T-helper 1 cell treated with Interleukin-12 subunit alpha and Interleukin-12 subunit beta and Interleukin-4 antibody, amounts not matched to agents 30 μg/mL and 1 μg/mL, for 36 hours (primary cell): ENCODE results near the gene OCA2.

Source experiments
- H3K27ac Mint-ChIP-seq: one replicate; pipeline ENCODE4 v1.8.0; 2021; ENCODE audit warnings: mild to moderate bottlenecking, mixed read lengths
- H3K27me3 Mint-ChIP-seq: one replicate; pipeline ENCODE4 v1.8.0; 2021; ENCODE audit warnings: low read depth, mixed read lengths
- H3K36me3 Mint-ChIP-seq: one replicate; pipeline ENCODE4 v1.8.0; 2021; ENCODE audit warnings: low read depth, mixed read lengths
- H3K4me1 Mint-ChIP-seq: one replicate; pipeline ENCODE4 v1.8.0; 2021; ENCODE audit warnings: low read depth, mixed read lengths
- H3K4me3 Mint-ChIP-seq: one replicate; pipeline ENCODE4 v1.8.0; 2021; ENCODE audit warnings: mild to moderate bottlenecking, moderate library complexity, mixed read lengths
- H3K9me3 Mint-ChIP-seq: one replicate; pipeline ENCODE4 v1.8.0; 2021; ENCODE audit warnings: mixed read lengths

Gene OCA2

GRCh38 chr15:27764339-27764738, 334.8 kb downstream of the OCA2 start:
- Mint-ChIP-seq H3K4me3 (no peak overlapping the region), H3K9me3 (peaks cover 21% of the 10 kb centered on the region), H3K4me1 (no peaks in the 10 kb centered on the region), H3K36me3 (no peaks in the 10 kb centered on the region), H3K27ac (no peak overlapping the region), H3K27me3 (no peaks in the 10 kb centered on the region)

GRCh38 chr15:27763514-27763913, 335.6 kb downstream of the OCA2 start:
- H3K27ac Mint-ChIP-seq = no peak overlapping the region
- H3K27me3 Mint-ChIP-seq = no peaks in the 10 kb centered on the region
- no peaks in the 10 kb centered on the region for H3K4me1 Mint-ChIP-seq
- no peak overlapping the region for H3K4me3 Mint-ChIP-seq
- peaks cover 17% of the 10 kb centered on the region for H3K9me3 Mint-ChIP-seq
- H3K36me3 Mint-ChIP-seq = no peaks in the 10 kb centered on the region

- Mint-ChIP-seq H3K36me3 (no peaks in the 10 kb centered on the region), H3K9me3 (peaks cover 13% of the 10 kb centered on the region), H3K27me3 (no peaks in the 10 kb centered on the region), H3K4me3 (no peak overlapping the region), H3K27ac (no peak overlapping the region), H3K4me1 (no peaks in the 10 kb centered on the region)
Observed at GRCh38 chr15:27762471-27762870, 336.6 kb downstream of the OCA2 start.

- Mint-ChIP-seq H3K4me3 (no peak overlapping the region), H3K36me3 (no peaks in the 10 kb centered on the region), H3K9me3 (peaks cover 3% of the 10 kb centered on the region), H3K4me1 (no peaks in the 10 kb centered on the region), H3K27ac (no peak overlapping the region), H3K27me3 (no peaks in the 10 kb centered on the region)
Observed at GRCh38 chr15:27757052-27757451, 342.1 kb downstream of the OCA2 start.

- H3K36me3 Mint-ChIP-seq = no peaks in the 10 kb centered on the region
- peaks cover under 1% of the 10 kb centered on the region for H3K9me3 Mint-ChIP-seq
- no peak overlapping the region for H3K4me3 Mint-ChIP-seq
- H3K27ac Mint-ChIP-seq = no peak overlapping the region
- no peaks in the 10 kb centered on the region for H3K4me1 Mint-ChIP-seq
- H3K27me3 Mint-ChIP-seq = no peaks in the 10 kb centered on the region
Observed at GRCh38 chr15:27752691-27753090, 346.4 kb downstream of the OCA2 start.

- H3K27ac Mint-ChIP-seq = no peak overlapping the region
- H3K4me1 Mint-ChIP-seq = no peaks in the 10 kb centered on the region
- H3K36me3 Mint-ChIP-seq = no peaks in the 10 kb centered on the region
- H3K27me3 Mint-ChIP-seq = no peaks in the 10 kb centered on the region
- peaks cover 16% of the 10 kb centered on the region for H3K9me3 Mint-ChIP-seq
- no peak overlapping the region for H3K4me3 Mint-ChIP-seq
Observed at GRCh38 chr15:27747997-27748396, 351.1 kb downstream of the OCA2 start.

GRCh38 chr15:27746401-27746955, 352.6 kb downstream of the OCA2 start:
- Mint-ChIP-seq H3K36me3 (no peaks in the 10 kb centered on the region), H3K4me1 (no peaks in the 10 kb centered on the region), H3K4me3 (no peak overlapping the region), H3K9me3 (peaks cover 27% of the 10 kb centered on the region), H3K27me3 (no peaks in the 10 kb centered on the region), H3K27ac (no peak overlapping the region)

GRCh38 chr15:27744641-27745040, 354.5 kb downstream of the OCA2 start:
- H3K4me1 Mint-ChIP-seq = no peaks in the 10 kb centered on the region
- no peak overlapping the region for H3K27ac Mint-ChIP-seq
- no peak overlapping the region for H3K4me3 Mint-ChIP-seq
- H3K9me3 Mint-ChIP-seq = peaks cover 38% of the 10 kb centered on the region
- no peaks in the 10 kb centered on the region for H3K27me3 Mint-ChIP-seq
- no peaks in the 10 kb centered on the region for H3K36me3 Mint-ChIP-seq

- Mint-ChIP-seq H3K4me3 (no peak overlapping the region), H3K36me3 (no peaks in the 10 kb centered on the region), H3K27me3 (no peaks in the 10 kb centered on the region), H3K9me3 (peaks cover 39% of the 10 kb centered on the region), H3K27ac (no peak overlapping the region), H3K4me1 (no peaks in the 10 kb centered on the region)
Observed at GRCh38 chr15:27743638-27744037, 355.5 kb downstream of the OCA2 start.

- Mint-ChIP-seq H3K36me3 (no peaks in the 10 kb centered on the region), H3K4me1 (no peaks in the 10 kb centered on the region), H3K4me3 (no peak overlapping the region)
Observed at GRCh38 chr15:27742751-27743477, 356.2 kb downstream of the OCA2 start.

GRCh38 chr15:27741226-27741860, 357.8 kb downstream of the OCA2 start:
- Mint-ChIP-seq H3K27me3 (no peaks in the 10 kb centered on the region), H3K27ac (no peak overlapping the region), H3K9me3 (peaks cover 49% of the 10 kb centered on the region), H3K4me3 (no peak overlapping the region), H3K36me3 (no peaks in the 10 kb centered on the region), H3K4me1 (no peaks in the 10 kb centered on the region)

More at GRCh38 chr15:27742751-27743477, 356.2 kb downstream of the OCA2 start:
- no peaks in the 10 kb centered on the region for H3K27me3 Mint-ChIP-seq
- no peak overlapping the region for H3K27ac Mint-ChIP-seq
- peaks cover 42% of the 10 kb centered on the region for H3K9me3 Mint-ChIP-seq

GRCh38 chr15:27734785-27735495, 364.2 kb downstream of the OCA2 start:
- H3K27me3 Mint-ChIP-seq = no peaks in the 10 kb centered on the region
- no peak overlapping the region for H3K27ac Mint-ChIP-seq
- H3K4me3 Mint-ChIP-seq = no peak overlapping the region
- no peaks in the 10 kb centered on the region for H3K4me1 Mint-ChIP-seq
- H3K36me3 Mint-ChIP-seq = no peaks in the 10 kb centered on the region
- H3K9me3 Mint-ChIP-seq = peaks cover 49% of the 10 kb centered on the region

GRCh38 chr15:27731776-27732175, 367.3 kb downstream of the OCA2 start:
- Mint-ChIP-seq H3K4me1 (no peaks in the 10 kb centered on the region), H3K4me3 (no peak overlapping the region), H3K9me3 (peaks cover 46% of the 10 kb centered on the region), H3K27me3 (no peaks in the 10 kb centered on the region), H3K27ac (no peak overlapping the region), H3K36me3 (no peaks in the 10 kb centered on the region)

- Mint-ChIP-seq H3K36me3 (no peaks in the 10 kb centered on the region), H3K9me3 (peaks cover 43% of the 10 kb centered on the region), H3K4me1 (no peaks in the 10 kb centered on the region), H3K27me3 (no peaks in the 10 kb centered on the region), H3K27ac (no peak overlapping the region), H3K4me3 (no peak overlapping the region)
Observed at GRCh38 chr15:27730868-27731267, 368.2 kb downstream of the OCA2 start.

GRCh38 chr15:27725731-27726130, 373.4 kb downstream of the OCA2 start:
- H3K4me3 Mint-ChIP-seq = no peak overlapping the region
- no peaks in the 10 kb centered on the region for H3K4me1 Mint-ChIP-seq
- no peak overlapping the region for H3K27ac Mint-ChIP-seq

More at GRCh38 chr15:27725731-27726130, 373.4 kb downstream of the OCA2 start:
- H3K9me3 Mint-ChIP-seq = peaks cover 27% of the 10 kb centered on the region
- H3K27me3 Mint-ChIP-seq = no peaks in the 10 kb centered on the region
- no peaks in the 10 kb centered on the region for H3K36me3 Mint-ChIP-seq
